ENCODE data around the gene FTO.

FTO gene

DNA sequence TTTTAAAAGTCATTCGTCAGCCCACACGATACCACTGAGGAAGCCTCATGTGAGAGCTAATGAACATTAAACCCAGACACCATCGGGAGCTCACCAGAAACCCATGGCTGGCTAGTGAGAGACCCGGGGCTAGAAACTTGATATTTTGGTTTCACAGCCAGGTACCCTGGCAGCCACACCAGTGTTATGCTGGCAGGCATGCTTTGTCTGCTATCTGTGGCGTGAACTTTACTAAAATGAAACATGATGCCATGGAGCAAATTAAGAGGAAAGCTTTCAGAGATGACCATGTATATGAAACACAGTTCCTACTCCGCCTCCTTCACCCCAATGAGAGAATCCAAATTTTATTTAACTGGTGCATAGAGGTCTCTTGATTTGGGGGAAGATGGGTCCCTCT, 291.4 kb downstream of the FTO start:
- H3K9me3 ChIP-seq (ENCODE audit: insufficient read depth, low read length) = no peaks in the 10 kb centered on the region
- no peak overlapping the region for H3K27ac ChIP-seq (ENCODE audit: low read depth, low read length)
- no peaks in the 10 kb centered on the region for H3K9me2 ChIP-seq (replicated peaks; ENCODE audit: insufficient read depth, low read length)
- no peak overlapping the region for H3K4me2 ChIP-seq (ENCODE audit: low read depth, low read length, poor library complexity, severe bottlenecking)
- TF ChIP-seq, protein P1, sequence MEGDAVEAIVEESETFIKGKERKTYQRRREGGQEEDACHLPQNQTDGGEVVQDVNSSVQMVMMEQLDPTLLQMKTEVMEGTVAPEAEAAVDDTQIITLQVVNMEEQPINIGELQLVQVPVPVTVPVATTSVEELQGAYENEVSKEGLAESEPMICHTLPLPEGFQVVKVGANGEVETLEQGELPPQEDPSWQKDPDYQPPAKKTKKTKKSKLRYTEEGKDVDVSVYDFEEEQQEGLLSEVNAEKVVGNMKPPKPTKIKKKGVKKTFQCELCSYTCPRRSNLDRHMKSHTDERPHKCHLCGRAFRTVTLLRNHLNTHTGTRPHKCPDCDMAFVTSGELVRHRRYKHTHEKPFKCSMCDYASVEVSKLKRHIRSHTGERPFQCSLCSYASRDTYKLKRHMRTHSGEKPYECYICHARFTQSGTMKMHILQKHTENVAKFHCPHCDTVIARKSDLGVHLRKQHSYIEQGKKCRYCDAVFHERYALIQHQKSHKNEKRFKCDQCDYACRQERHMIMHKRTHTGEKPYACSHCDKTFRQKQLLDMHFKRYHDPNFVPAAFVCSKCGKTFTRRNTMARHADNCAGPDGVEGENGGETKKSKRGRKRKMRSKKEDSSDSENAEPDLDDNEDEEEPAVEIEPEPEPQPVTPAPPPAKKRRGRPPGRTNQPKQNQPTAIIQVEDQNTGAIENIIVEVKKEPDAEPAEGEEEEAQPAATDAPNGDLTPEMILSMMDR (IDR thresholded peaks at IDR 0.05; ENCODE audit: insufficient read depth, low read length, poor library complexity, severe bottlenecking) = no peak
- no peak for TF ChIP-seq EZH2phosphoT487 (conservative IDR thresholded peaks at IDR 0.05; ENCODE audit: low read length)
- no peak overlapping the region for H2AFZ ChIP-seq (ENCODE audit: low read depth, low read length, severe bottlenecking)
- H3K4me3 ChIP-seq (ENCODE audit: insufficient read depth, low read length, poor library complexity, severe bottlenecking) = no peak overlapping the region
- H3K79me2 ChIP-seq (ENCODE audit: insufficient read depth, low read length) = no peaks in the 10 kb centered on the region
- no peaks in the 10 kb centered on the region for H3K27me3 ChIP-seq (ENCODE audit: low read length)
- H3K36me3 ChIP-seq (ENCODE audit: low read length) = no peaks in the 10 kb centered on the region
- H3F3A ChIP-seq (ENCODE audit: insufficient read depth) = no peaks in the 10 kb centered on the region
- H3K9ac ChIP-seq (ENCODE audit: low read length) = no peak overlapping the region
- H4K20me1 ChIP-seq (ENCODE audit: low read depth, low read length) = no peaks in the 10 kb centered on the region

DNA sequence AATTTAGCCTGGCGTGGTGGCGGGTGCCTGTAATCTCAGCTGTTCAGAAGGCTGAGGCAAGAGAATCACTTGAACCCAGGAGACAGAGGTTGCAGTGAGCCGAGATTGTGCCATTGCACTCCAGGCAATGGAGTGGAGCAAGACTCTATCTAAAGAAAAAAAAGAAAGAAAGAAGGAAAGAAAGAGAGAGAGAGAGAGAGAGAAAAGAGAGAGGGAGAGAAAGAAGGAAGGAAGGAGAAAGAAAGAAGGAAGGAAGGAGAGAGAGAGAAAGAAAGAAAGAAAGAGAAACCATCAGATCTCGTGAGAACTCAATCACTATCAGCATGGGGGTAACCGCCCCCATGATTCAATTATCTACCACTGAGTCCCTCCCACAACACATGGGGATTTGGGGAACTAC, 293.0 kb downstream of the FTO start:
- Histone ChIP-seq H3K27ac (ENCODE audit: low read depth, low read length) (no peak overlapping the region), H3K4me2 (ENCODE audit: low read depth, low read length, poor library complexity, severe bottlenecking) (no peak overlapping the region), H3K9ac (ENCODE audit: low read length) (no peak overlapping the region), H3K27me3 (ENCODE audit: low read length) (no peaks in the 10 kb centered on the region), H3K9me3 (ENCODE audit: insufficient read depth, low read length) (no peaks in the 10 kb centered on the region), H3K79me2 (ENCODE audit: insufficient read depth, low read length) (no peaks in the 10 kb centered on the region), H3K36me3 (ENCODE audit: low read length) (no peaks in the 10 kb centered on the region), H3K4me3 (ENCODE audit: insufficient read depth, low read length, poor library complexity, severe bottlenecking) (no peak overlapping the region), H4K20me1 (ENCODE audit: low read depth, low read length) (no peaks in the 10 kb centered on the region), H3K9me2 (replicated peaks; ENCODE audit: insufficient read depth, low read length) (no peaks in the 10 kb centered on the region), H3F3A (ENCODE audit: insufficient read depth) (no peaks in the 10 kb centered on the region), H2AFZ (ENCODE audit: low read depth, low read length, severe bottlenecking) (no peak overlapping the region)
- TF ChIP-seq, protein P1 (IDR thresholded peaks at IDR 0.05; ENCODE audit: insufficient read depth, low read length, poor library complexity, severe bottlenecking) = no peak
- no peak for TF ChIP-seq EZH2phosphoT487 (conservative IDR thresholded peaks at IDR 0.05; ENCODE audit: low read length)

DNA sequence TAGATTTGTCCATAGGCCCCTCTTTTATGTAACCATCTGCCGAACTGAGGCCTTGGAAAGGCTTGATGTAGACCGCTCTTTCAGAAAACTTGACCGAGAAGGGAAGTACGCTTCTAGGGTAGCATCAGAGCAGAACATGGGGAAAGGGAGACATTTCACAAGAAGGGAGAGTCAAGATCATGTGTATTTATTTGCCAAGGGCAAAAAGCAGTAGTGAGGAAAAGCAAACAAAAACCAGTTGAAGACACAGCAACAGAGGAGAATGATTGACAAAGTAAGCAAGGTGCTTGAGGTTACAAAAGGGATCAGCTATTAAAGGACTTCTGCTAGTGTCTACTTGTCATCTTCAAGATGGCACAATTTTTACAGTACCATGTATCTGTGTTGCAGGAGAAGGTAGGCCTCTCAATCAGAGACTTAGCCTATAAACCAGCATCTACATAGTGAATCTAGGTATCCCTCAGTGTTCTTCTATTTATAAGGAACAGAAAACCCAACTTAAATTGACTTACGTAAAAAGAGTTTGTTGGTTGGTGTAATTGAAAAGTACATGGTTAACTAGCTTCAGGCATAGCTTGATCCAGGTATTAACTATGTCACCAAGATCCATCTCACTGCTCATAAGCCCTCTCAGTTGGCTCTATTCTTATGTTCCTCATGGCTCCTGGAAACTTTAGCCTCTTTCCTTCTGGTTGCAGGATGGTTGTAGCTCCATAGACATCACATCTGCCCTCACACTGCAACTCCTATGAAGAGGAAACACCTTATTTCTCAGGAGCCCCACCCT, 294.3 kb downstream of the FTO start:
- H2AFZ ChIP-seq (ENCODE audit: low read depth, low read length, severe bottlenecking) = no peak overlapping the region
- no peaks in the 10 kb centered on the region for H3K9me2 ChIP-seq (replicated peaks; ENCODE audit: insufficient read depth, low read length)
- H3K27ac ChIP-seq (ENCODE audit: low read depth, low read length) = no peak overlapping the region
- no peaks in the 10 kb centered on the region for H3K79me2 ChIP-seq (ENCODE audit: insufficient read depth, low read length)
- H3K36me3 ChIP-seq (ENCODE audit: low read length) = no peaks in the 10 kb centered on the region
- no peak overlapping the region for H3K9ac ChIP-seq (ENCODE audit: low read length)
- H3F3A ChIP-seq (ENCODE audit: insufficient read depth) = no peaks in the 10 kb centered on the region
- H4K20me1 ChIP-seq (ENCODE audit: low read depth, low read length) = no peaks in the 10 kb centered on the region
- TF ChIP-seq, protein P1 (IDR thresholded peaks at IDR 0.05; ENCODE audit: insufficient read depth, low read length, poor library complexity, severe bottlenecking) = no peak
- TF ChIP-seq EZH2phosphoT487 (conservative IDR thresholded peaks at IDR 0.05; ENCODE audit: low read length) = no peak
- H3K4me2 ChIP-seq (ENCODE audit: low read depth, low read length, poor library complexity, severe bottlenecking) = no peak overlapping the region
- no peaks in the 10 kb centered on the region for H3K9me3 ChIP-seq (ENCODE audit: insufficient read depth, low read length)
- H3K4me3 ChIP-seq (ENCODE audit: insufficient read depth, low read length, poor library complexity, severe bottlenecking) = no peak overlapping the region
- H3K27me3 ChIP-seq (ENCODE audit: low read length) = no peaks in the 10 kb centered on the region
